ENCODE data around the gene SOST.

- TF ChIP-seq, protein P1, sequence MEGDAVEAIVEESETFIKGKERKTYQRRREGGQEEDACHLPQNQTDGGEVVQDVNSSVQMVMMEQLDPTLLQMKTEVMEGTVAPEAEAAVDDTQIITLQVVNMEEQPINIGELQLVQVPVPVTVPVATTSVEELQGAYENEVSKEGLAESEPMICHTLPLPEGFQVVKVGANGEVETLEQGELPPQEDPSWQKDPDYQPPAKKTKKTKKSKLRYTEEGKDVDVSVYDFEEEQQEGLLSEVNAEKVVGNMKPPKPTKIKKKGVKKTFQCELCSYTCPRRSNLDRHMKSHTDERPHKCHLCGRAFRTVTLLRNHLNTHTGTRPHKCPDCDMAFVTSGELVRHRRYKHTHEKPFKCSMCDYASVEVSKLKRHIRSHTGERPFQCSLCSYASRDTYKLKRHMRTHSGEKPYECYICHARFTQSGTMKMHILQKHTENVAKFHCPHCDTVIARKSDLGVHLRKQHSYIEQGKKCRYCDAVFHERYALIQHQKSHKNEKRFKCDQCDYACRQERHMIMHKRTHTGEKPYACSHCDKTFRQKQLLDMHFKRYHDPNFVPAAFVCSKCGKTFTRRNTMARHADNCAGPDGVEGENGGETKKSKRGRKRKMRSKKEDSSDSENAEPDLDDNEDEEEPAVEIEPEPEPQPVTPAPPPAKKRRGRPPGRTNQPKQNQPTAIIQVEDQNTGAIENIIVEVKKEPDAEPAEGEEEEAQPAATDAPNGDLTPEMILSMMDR (conservative IDR thresholded peaks at IDR 0.05 in 1 of 2, IDR thresholded peaks at IDR 0.05 in 1 of 2; ENCODE audit: extremely low read depth in 1 of 2, insufficient read depth in 1 of 2, low read depth in 1 of 2, low read length in 2 of 2), result no peak
- TF ChIP-seq EZH2 (IDR thresholded peaks at IDR 0.05; ENCODE audit: borderline replicate concordance, low read length), result no peak
Observed at GRCh38 chr17:43758086-43758485, 505 bp downstream of the SOST start.
